Measurements from ENCODE around the gene RAB40B.

GRCh38 chr17:82614095-82614631 lies 84.3 kb downstream of the RAB40B start:
- TF ChIP-seq TCF12 (IDR thresholded peaks at IDR 0.05; ENCODE audit: low read depth) (no peak), RAD21 (IDR thresholded peaks at IDR 0.05; ENCODE audit: low read depth) (no peak), EP300 (IDR thresholded peaks at IDR 0.05; ENCODE audit: borderline replicate concordance) (no peak), EGR1 (IDR thresholded peaks at IDR 0.05) (no peak), YY1 (IDR thresholded peaks at IDR 0.05; ENCODE audit: low read depth) (no peak), REST (IDR thresholded peaks at IDR 0.05; ENCODE audit: low read depth) (no peak), CREB1 (IDR thresholded peaks at IDR 0.05; ENCODE audit: low read depth) (no peak), TEAD4 (IDR thresholded peaks at IDR 0.05) (no peak), MAX (IDR thresholded peaks at IDR 0.05) (no peak)

Measured in Ishikawa (cell line).